GM23338 (cell line): ENCODE data around the gene ZMYND8. TPM values are rescaled to one million over a fixed set of nuclear protein-coding genes. Genes with fewer than 3 reads are reported as not detected.
A peak's percentile ranks its signal among the peaks of the same experiment; 100 is the strongest.

ENCODE experiments used
- ATAC-seq: fragments of 200-7000 bp; cut with Tn5 transposase; 3 replicates; pipeline ENCODE4 v1.9.1; 2020
- DNase-seq: peaks from one replicate; pipeline ENCODE4 v3.0.0-alpha.2; 2015; ENCODE audit warnings: low spot score
- H2AFZ ChIP-seq: fragments of 200-600 bp; sonication (generic); 2 replicates; pipeline ENCODE4 v1.8.0; 2016; ENCODE audit warnings: antibody characterized with exemption, mild to moderate bottlenecking, moderate library complexity
- H3F3A ChIP-seq: fragments of 200-600 bp; sonication (generic); replicated peaks from 2 replicates; pipeline ENCODE4 v1.8.0; 2017; ENCODE audit warnings: antibody characterized with exemption, mixed run types, low read depth
- H3K27ac ChIP-seq: fragments of 200-600 bp; sonication (generic); 2 replicates; pipeline ENCODE4 v1.6.1; 2016; ENCODE audit warnings: low read depth
- H3K27me3 ChIP-seq: fragments of 200-600 bp; sonication (generic); 2 replicates; pipeline ENCODE4 v1.8.0; 2016; ENCODE audit warnings: mild to moderate bottlenecking, mixed run types, moderate library complexity; ENCODE audit not compliant: insufficient read depth
- H3K36me3 ChIP-seq: fragments of 200-600 bp; sonication (generic); 2 replicates; pipeline ENCODE4 v1.8.0; 2016; ENCODE audit warnings: mild to moderate bottlenecking; ENCODE audit not compliant: insufficient read depth
- H3K4me1 ChIP-seq: fragments of 200-600 bp; sonication (generic); 2 replicates; pipeline ENCODE4 v1.8.0; 2016; ENCODE audit warnings: mild to moderate bottlenecking, moderate library complexity; ENCODE audit not compliant: insufficient read depth
- H3K4me2 ChIP-seq: fragments of 200-600 bp; sonication (generic); 2 replicates; pipeline ENCODE4 v1.7.1; 2017; ENCODE audit warnings: mixed run types
- H3K4me3 ChIP-seq: fragments of 200-600 bp; sonication (generic); 2 replicates; pipeline ENCODE4 v1.6.1; 2016; ENCODE audit warnings: mixed run types
- H3K79me2 ChIP-seq: fragments of 200-600 bp; sonication (generic); replicated peaks from 2 replicates; pipeline ENCODE4 v1.8.0; 2017; ENCODE audit warnings: mild to moderate bottlenecking; ENCODE audit not compliant: insufficient read depth
- H3K9me2 ChIP-seq: fragments of 200-600 bp; sonication (generic); 2 replicates; pipeline ENCODE4 v1.8.0; 2017; ENCODE audit not compliant: insufficient read depth
- H4K20me1 ChIP-seq: fragments of 200-600 bp; sonication (generic); replicated peaks from 2 replicates; pipeline ENCODE4 v1.8.0; 2017; ENCODE audit warnings: mild to moderate bottlenecking; ENCODE audit not compliant: insufficient read depth
- H3K27ac Mint-ChIP-seq: 2 replicates; pipeline ENCODE4 v1.8.0; 2020; ENCODE audit warnings: inconsistent platforms, mild to moderate bottlenecking, moderate library complexity, mixed read lengths
- H3K27me3 Mint-ChIP-seq: 3 replicates; pipeline ENCODE4 v1.8.0; 2022; ENCODE audit warnings: low read depth, mild to moderate bottlenecking, moderate library complexity, mixed read lengths, inconsistent platforms; ENCODE audit not compliant: insufficient read depth, poor library complexity
- H3K36me3 Mint-ChIP-seq: 3 replicates; pipeline ENCODE4 v1.8.0; 2021; ENCODE audit warnings: low read depth, mild to moderate bottlenecking, inconsistent platforms, moderate library complexity, mixed read lengths
- H3K4me1 Mint-ChIP-seq: 3 replicates; pipeline ENCODE4 v1.8.0; 2020; ENCODE audit warnings: mild to moderate bottlenecking, inconsistent platforms, mixed read lengths
- H3K4me3 Mint-ChIP-seq: 3 replicates; pipeline ENCODE4 v1.8.0; 2021; ENCODE audit warnings: moderate library complexity, mild to moderate bottlenecking, inconsistent platforms, mixed read lengths
- H3K9me3 Mint-ChIP-seq: 3 replicates; pipeline ENCODE4 v1.8.0; 2020; ENCODE audit warnings: moderate library complexity, mild to moderate bottlenecking, inconsistent platforms, mixed read lengths
- CREB1 ChIP-seq: fragments of 250-450 bp; sonication (Bioruptor Pico); IDR thresholded peaks from 2 replicates; pipeline ENCODE4 v1.5.0; 2020; ENCODE audit warnings: low read depth, mild to moderate bottlenecking, moderate library complexity
- ETS1 ChIP-seq: IDR thresholded peaks from 2 replicates; pipeline ENCODE4 v1.6.1; 2016; ENCODE audit warnings: antibody characterized with exemption
- EZH2 ChIP-seq: fragments of 200-600 bp; sonication (generic); IDR thresholded peaks from one replicate; pipeline ENCODE4 v1.8.0; 2017; ENCODE audit warnings: antibody characterized with exemption, mild to moderate bottlenecking, low read depth; ENCODE audit not compliant: unreplicated experiment
- EZH2phosphoT487 ChIP-seq: fragments of 200-600 bp; sonication (generic); IDR thresholded peaks from one replicate; pipeline ENCODE4 v1.8.1; 2018; ENCODE audit warnings: antibody characterized with exemption; ENCODE audit not compliant: unreplicated experiment
- JUNB ChIP-seq: IDR thresholded peaks from one replicate; pipeline ENCODE4 v1.6.1; 2016; ENCODE audit warnings: antibody characterized with exemption; ENCODE audit not compliant: unreplicated experiment
- NANOG ChIP-seq: IDR thresholded peaks from 2 replicates; pipeline ENCODE4 v1.6.1; 2016; ENCODE audit warnings: antibody characterized with exemption, borderline replicate concordance
- POLR2AphosphoS5 ChIP-seq: IDR thresholded peaks from 2 replicates; pipeline ENCODE4 v1.6.1; 2016; ENCODE audit warnings: antibody characterized with exemption, low read depth
- STAT1 ChIP-seq: IDR thresholded peaks from one replicate; pipeline ENCODE4 v1.6.1; 2016; ENCODE audit warnings: antibody characterized with exemption; ENCODE audit not compliant: unreplicated experiment
- ZNF114 ChIP-seq: fragments of 250-450 bp; sonication (Bioruptor Pico); IDR thresholded peaks from 2 replicates; pipeline ENCODE4 v1.5.0; 2020; ENCODE audit warnings: mild to moderate bottlenecking, moderate library complexity
- ZNF331 ChIP-seq: fragments of 250-450 bp; sonication (Bioruptor Pico); IDR thresholded peaks from 2 replicates; pipeline ENCODE4 v1.5.0; 2020; ENCODE audit warnings: low read depth, mild to moderate bottlenecking, moderate library complexity
- ZNF462 ChIP-seq: fragments of 250-450 bp; sonication (Bioruptor Pico); IDR thresholded peaks from 2 replicates; pipeline ENCODE4 v1.5.0; 2020; ENCODE audit warnings: mild to moderate bottlenecking, moderate library complexity
- polyA plus RNA-seq: library from polyadenylated mRNA; unstranded; fragments of >200 nt; fragmentation: Nextera tagmentation; extraction: Ambion mirVana; gene quantifications from 2 replicates; pipeline ENCODE4 v1.2.1, GENCODE V29; 2016
- total RNA-seq: library from RNA; depleted of rRNA; stranded (reverse); fragments of >200 nt; shearing (Covaris generic); gene quantifications from 2 replicates; pipeline ENCODE4 v1.2.3, GENCODE V29; 2014
- TF ChIP-seq, protein P1 (sequence below), 2 experiments: fragments of 200-600 bp in 1 of 2; sonication (generic) in 1 of 2; conservative IDR thresholded peaks; 2 replicates each; pipeline versions ENCODE4 v1.5.1 to v1.6.1; 2016 to 2017; ENCODE audit warnings: antibody characterized with exemption in 2 of 2, low read depth in 2 of 2, mild to moderate bottlenecking in 2 of 2, moderate library complexity in 1 of 2
- TF ChIP-seq, protein P2 (sequence below): IDR thresholded peaks from one replicate; pipeline ENCODE4 v1.6.1; 2018; ENCODE audit warnings: antibody characterized with exemption; ENCODE audit not compliant: unreplicated experiment

Gene ZMYND8
- total and polyA plus RNA-seq, 2 experiments from 2014 or later, result 70.9 to 128 TPM

- Mint-ChIP-seq H3K4me3 (no peak overlapping the region), H3K27ac (no peak overlapping the region), H3K4me1 (peaks cover 35% of the 10 kb centered on the region), H3K9me3 (no peaks in the 10 kb centered on the region), H3K27me3 (peaks cover 20% of the 10 kb centered on the region), H3K36me3 (peaks cover 92% of the 10 kb centered on the region)
- peaks cover 76% of the 10 kb centered on the region for H3K79me2 ChIP-seq
- H3K36me3 ChIP-seq, result peaks cover 60% of the 10 kb centered on the region
- H3K9me2 ChIP-seq, result no peaks in the 10 kb centered on the region
- H3K27me3 ChIP-seq, result no peaks in the 10 kb centered on the region
- peaks cover 60% of the 10 kb centered on the region for H3F3A ChIP-seq
- TF ChIP-seq, protein P1, sequence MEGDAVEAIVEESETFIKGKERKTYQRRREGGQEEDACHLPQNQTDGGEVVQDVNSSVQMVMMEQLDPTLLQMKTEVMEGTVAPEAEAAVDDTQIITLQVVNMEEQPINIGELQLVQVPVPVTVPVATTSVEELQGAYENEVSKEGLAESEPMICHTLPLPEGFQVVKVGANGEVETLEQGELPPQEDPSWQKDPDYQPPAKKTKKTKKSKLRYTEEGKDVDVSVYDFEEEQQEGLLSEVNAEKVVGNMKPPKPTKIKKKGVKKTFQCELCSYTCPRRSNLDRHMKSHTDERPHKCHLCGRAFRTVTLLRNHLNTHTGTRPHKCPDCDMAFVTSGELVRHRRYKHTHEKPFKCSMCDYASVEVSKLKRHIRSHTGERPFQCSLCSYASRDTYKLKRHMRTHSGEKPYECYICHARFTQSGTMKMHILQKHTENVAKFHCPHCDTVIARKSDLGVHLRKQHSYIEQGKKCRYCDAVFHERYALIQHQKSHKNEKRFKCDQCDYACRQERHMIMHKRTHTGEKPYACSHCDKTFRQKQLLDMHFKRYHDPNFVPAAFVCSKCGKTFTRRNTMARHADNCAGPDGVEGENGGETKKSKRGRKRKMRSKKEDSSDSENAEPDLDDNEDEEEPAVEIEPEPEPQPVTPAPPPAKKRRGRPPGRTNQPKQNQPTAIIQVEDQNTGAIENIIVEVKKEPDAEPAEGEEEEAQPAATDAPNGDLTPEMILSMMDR (conservative IDR thresholded peaks at IDR 0.05; ENCODE audit: low read depth in 2 of 2), result no peak
- TF ChIP-seq POLR2AphosphoS5 (no peak), STAT1 (no peak), ZNF331 (CRISPR knock-in tag) (no peak), EZH2phosphoT487 (no peak), NANOG (no peak), ETS1 (no peak), EZH2 (no peak), ZNF114 (no peak), ZNF462 (CRISPR knock-in tag) (no peak), CREB1 (CRISPR knock-in tag) (no peak), JUNB (no peak)
- TF ChIP-seq, protein P2, sequence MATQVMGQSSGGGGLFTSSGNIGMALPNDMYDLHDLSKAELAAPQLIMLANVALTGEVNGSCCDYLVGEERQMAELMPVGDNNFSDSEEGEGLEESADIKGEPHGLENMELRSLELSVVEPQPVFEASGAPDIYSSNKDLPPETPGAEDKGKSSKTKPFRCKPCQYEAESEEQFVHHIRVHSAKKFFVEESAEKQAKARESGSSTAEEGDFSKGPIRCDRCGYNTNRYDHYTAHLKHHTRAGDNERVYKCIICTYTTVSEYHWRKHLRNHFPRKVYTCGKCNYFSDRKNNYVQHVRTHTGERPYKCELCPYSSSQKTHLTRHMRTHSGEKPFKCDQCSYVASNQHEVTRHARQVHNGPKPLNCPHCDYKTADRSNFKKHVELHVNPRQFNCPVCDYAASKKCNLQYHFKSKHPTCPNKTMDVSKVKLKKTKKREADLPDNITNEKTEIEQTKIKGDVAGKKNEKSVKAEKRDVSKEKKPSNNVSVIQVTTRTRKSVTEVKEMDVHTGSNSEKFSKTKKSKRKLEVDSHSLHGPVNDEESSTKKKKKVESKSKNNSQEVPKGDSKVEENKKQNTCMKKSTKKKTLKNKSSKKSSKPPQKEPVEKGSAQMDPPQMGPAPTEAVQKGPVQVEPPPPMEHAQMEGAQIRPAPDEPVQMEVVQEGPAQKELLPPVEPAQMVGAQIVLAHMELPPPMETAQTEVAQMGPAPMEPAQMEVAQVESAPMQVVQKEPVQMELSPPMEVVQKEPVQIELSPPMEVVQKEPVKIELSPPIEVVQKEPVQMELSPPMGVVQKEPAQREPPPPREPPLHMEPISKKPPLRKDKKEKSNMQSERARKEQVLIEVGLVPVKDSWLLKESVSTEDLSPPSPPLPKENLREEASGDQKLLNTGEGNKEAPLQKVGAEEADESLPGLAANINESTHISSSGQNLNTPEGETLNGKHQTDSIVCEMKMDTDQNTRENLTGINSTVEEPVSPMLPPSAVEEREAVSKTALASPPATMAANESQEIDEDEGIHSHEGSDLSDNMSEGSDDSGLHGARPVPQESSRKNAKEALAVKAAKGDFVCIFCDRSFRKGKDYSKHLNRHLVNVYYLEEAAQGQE, result no peak
- no peak overlapping the region for H2AFZ ChIP-seq
- H3K4me2 ChIP-seq, result no peak overlapping the region
- H3K4me1 ChIP-seq, result 0 out of 2 replicates have a peak, but pooled peaks cover 10% of the 10 kb centered on the region
- DNase-seq (no peak), ATAC-seq (no peak)
- H3K27ac ChIP-seq, result peak overlapping the region; percentile 61
- peaks cover 21% of the 10 kb centered on the region; the same call in 1 of the 2 replicates for H4K20me1 ChIP-seq
- no peak overlapping the region for H3K4me3 ChIP-seq
Measured at GRCh38 chr20:47278907-47279348, 77.6 kb downstream of the ZMYND8 start.
